ENCODE data around the gene NEDD4. TPM values are rescaled to one million over a fixed set of nuclear protein-coding genes. Genes with fewer than 3 reads are reported as not detected.

Gene NEDD4
- total RNA-seq, 4 donors from 2014 or later = 3.6 to 15.0 (median 14.4) TPM

DNA sequence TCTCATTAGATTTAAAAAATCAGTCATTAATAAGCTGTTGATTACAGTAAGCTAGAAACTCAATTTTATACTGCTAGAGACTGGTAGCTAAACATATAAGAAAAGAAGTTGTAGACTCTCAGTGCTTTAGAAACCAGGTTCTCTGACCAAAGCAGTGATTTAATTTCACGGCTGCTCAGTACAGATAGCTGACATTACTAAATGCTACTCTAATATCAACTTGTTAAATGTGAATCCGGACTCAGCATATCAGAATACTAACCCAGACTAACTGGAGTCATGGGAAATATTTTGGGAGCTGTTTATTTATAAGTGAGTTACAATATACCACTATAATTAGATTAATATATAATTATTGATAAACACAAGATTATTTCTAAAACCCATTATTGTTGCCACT is 80.4 kb downstream of the NEDD4 start:
- intact Hi-C loops (cut with DNase I; ENCODE audit: low total_unique reads) (no loop called here), in situ Hi-C loops (cut with MboI; ENCODE audit: low pct_ligation_motif_present in 1 of 4, low pct_unique_long_range_greater_than_20kb in 1 of 4, low sequenced_read_pairs in 3 of 4) (no loop called here)
- Histone ChIP-seq H3K36me3 (no peaks in the 10 kb centered on the region), H3K27me3 (no peaks in the 10 kb centered on the region), H3K4me1 (peaks cover 0 to 9% (median 6%) of the 10 kb centered on the region in 4 donors), H3K9me3 (no peaks in the 10 kb centered on the region), H3K4me3 (no peak overlapping the region), H3K27ac (no peak overlapping the region)
- no peak for DNase-seq
- WGBS, 2 donors (ENCODE audit: low coverage in 1 of 2) = 87 to 100% methylated on average over 2 of the region's 2 CpGs
- TF ChIP-seq POLR2AphosphoS5 (IDR thresholded peaks at IDR 0.05) = no peak
- TF ChIP-seq POLR2A (IDR thresholded peaks at IDR 0.05) = no peak
- TF ChIP-seq, protein P1, sequence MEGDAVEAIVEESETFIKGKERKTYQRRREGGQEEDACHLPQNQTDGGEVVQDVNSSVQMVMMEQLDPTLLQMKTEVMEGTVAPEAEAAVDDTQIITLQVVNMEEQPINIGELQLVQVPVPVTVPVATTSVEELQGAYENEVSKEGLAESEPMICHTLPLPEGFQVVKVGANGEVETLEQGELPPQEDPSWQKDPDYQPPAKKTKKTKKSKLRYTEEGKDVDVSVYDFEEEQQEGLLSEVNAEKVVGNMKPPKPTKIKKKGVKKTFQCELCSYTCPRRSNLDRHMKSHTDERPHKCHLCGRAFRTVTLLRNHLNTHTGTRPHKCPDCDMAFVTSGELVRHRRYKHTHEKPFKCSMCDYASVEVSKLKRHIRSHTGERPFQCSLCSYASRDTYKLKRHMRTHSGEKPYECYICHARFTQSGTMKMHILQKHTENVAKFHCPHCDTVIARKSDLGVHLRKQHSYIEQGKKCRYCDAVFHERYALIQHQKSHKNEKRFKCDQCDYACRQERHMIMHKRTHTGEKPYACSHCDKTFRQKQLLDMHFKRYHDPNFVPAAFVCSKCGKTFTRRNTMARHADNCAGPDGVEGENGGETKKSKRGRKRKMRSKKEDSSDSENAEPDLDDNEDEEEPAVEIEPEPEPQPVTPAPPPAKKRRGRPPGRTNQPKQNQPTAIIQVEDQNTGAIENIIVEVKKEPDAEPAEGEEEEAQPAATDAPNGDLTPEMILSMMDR (IDR thresholded peaks at IDR 0.05) = no peak
- no peak for TF ChIP-seq EP300 (IDR thresholded peaks at IDR 0.05; ENCODE audit: low read depth)

- Histone ChIP-seq H3K27me3 (no peaks in the 10 kb centered on the region), H3K36me3 (no peaks in the 10 kb centered on the region), H3K9me3 (no peaks in the 10 kb centered on the region), H3K4me1 (no peaks in the 10 kb centered on the region), H3K27ac (no peak overlapping the region), H3K4me3 (no peak overlapping the region)
- 87 to 88% methylated on average over 6 to 9 of the region's 9 CpGs for WGBS, 2 donors (ENCODE audit: low coverage in 1 of 2)
- in situ Hi-C loops (cut with MboI; ENCODE audit: low pct_ligation_motif_present in 1 of 4, low pct_unique_long_range_greater_than_20kb in 1 of 4, low sequenced_read_pairs in 3 of 4) (no loop called here), intact Hi-C loops (cut with DNase I; ENCODE audit: low total_unique reads) (no loop called here)
- no peak for DNase-seq
- TF ChIP-seq EP300 (IDR thresholded peaks at IDR 0.05; ENCODE audit: low read depth) (no peak), POLR2A (IDR thresholded peaks at IDR 0.05) (no peak), POLR2AphosphoS5 (IDR thresholded peaks at IDR 0.05) (no peak)
- TF ChIP-seq, protein P1 (IDR thresholded peaks at IDR 0.05) = no peak
Measured at GRCh38 chr15:55909036-55909811, 84.2 kb downstream of the NEDD4 start.

DNA sequence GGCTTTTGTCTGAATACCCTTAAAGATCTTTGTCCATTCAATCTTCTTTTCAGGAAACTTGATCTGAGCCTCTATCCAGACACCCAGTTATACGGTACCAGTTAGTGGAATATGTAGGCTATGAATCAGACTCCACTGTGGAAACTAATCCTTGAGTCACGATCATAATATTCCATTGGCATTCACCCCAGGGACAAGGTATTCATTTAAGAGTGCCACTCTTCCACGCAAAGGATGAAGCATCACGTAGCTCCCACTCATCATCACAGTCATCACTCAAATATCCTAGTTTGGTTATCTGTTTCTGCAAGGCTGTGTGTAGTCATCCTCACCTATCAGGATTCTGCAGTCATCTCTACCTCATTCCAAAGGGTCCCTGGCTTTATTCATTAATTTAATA is 85.6 kb downstream of the NEDD4 start:
- no peaks in the 10 kb centered on the region for H3K36me3 ChIP-seq
- no peak overlapping the region for H3K27ac ChIP-seq
- intact Hi-C loops (cut with DNase I; ENCODE audit: low total_unique reads) = no loop called here
- no peak for DNase-seq
- TF ChIP-seq POLR2A (IDR thresholded peaks at IDR 0.05) = no peak
- TF ChIP-seq EP300 (IDR thresholded peaks at IDR 0.05; ENCODE audit: low read depth) = no peak
- TF ChIP-seq, protein P1 (IDR thresholded peaks at IDR 0.05) = no peak
- no peak for TF ChIP-seq POLR2AphosphoS5 (IDR thresholded peaks at IDR 0.05)
- in situ Hi-C loops (cut with MboI; ENCODE audit: low pct_ligation_motif_present in 1 of 4, low pct_unique_long_range_greater_than_20kb in 1 of 4, low sequenced_read_pairs in 3 of 4) = no loop called here
- no peaks in the 10 kb centered on the region for H3K27me3 ChIP-seq
- H3K4me3 ChIP-seq = no peak overlapping the region
- no peaks in the 10 kb centered on the region for H3K9me3 ChIP-seq
- H3K4me1 ChIP-seq = no peaks in the 10 kb centered on the region
- WGBS, 2 donors (ENCODE audit: low coverage in 1 of 2) = 60 to 65% methylated on average over 1 to 4 of the region's 4 CpGs

GRCh38 chr15:55902981-55903380 is 90.4 kb downstream of the NEDD4 start:
- TF ChIP-seq, protein P1 (IDR thresholded peaks at IDR 0.05) = no peak
- TF ChIP-seq EP300 (IDR thresholded peaks at IDR 0.05; ENCODE audit: low read depth) (no peak), POLR2AphosphoS5 (IDR thresholded peaks at IDR 0.05) (no peak), POLR2A (IDR thresholded peaks at IDR 0.05) (no peak)
- WGBS, 2 donors (ENCODE audit: low coverage in 1 of 2) = 86 to 93% methylated on average over 4 of the region's 4 CpGs
- no peak for DNase-seq
- no peak overlapping the region for H3K27ac ChIP-seq
- no peaks in the 10 kb centered on the region for H3K4me1 ChIP-seq
- H3K36me3 ChIP-seq = no peaks in the 10 kb centered on the region
- no peaks in the 10 kb centered on the region for H3K9me3 ChIP-seq
- no peaks in the 10 kb centered on the region for H3K27me3 ChIP-seq
- in situ Hi-C loops (cut with MboI; ENCODE audit: low pct_ligation_motif_present in 1 of 4, low pct_unique_long_range_greater_than_20kb in 1 of 4, low sequenced_read_pairs in 3 of 4) = no loop called here
- no peak overlapping the region for H3K4me3 ChIP-seq
- intact Hi-C loops (cut with DNase I; ENCODE audit: low total_unique reads) = no loop called here
